Limb (tissue), 2 donors: ENCODE measurements around the gene HMG20B.

Experiments
- DNase-seq, 2 donors: peaks; one replicate each; pipeline ENCODE4 v3.0.0-alpha.2; 2016; ENCODE audit errors: extremely low spot score in 2 of 2

The HMG20B gene

DNA sequence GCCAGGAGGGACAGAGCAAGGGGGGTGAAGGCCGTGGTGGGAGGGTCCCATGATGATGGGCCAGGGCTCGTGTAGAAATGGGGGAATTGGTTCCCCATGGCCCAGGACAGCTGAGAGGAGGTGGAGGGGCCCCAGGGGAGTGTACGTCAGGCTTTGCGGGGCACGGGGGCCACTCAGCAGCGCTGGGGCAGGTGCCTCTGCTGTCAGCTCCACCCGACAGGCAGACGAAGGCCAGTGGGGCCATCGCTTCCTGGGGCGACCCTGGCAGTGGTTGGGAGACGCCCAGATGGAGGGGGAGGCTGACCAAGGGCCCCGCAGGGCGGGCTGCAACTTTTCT is 35.7 kb upstream of the HMG20B start:
- DNase-seq: peak in 1 of 2 donors; percentile 33

DNA sequence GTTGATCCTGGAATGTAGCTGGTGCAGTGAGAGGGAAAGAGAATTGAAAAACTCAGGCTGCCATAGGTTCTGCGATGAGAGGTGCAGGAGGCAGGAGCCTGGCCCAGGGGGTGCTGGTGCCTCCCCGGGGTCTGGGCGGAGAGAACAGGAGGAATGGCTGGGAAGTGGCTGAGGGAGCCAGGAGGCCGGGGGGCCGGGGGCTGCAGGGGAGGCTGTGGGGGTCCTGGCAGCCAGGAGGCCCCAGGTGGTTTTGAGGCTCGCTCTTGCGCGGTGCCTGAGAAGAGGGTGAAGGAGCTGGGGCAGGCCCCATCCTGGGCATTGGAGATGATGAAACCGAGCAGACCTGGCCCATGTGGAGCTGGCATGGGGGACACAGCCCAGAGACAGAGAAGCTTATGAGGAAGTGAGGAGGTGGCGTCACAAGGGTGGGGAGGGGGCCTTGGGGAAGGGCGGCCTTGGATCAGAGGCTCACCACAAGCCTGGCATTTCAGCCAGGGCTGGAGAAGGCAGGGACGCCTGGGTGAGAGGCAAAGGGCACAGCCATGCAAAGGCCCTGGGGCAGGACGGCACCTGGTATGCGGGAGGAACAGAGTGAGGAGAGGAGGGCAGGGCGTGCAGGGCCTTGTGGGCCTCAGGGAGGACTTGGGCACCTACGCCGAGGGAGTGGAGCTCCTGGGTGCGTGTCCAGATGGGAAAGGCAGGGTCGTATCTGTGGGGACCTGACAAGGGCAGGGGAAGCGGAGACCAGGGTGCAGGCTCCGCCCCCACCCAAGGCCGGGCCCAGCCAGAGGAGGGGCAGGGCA is 35.1 kb upstream of the HMG20B start:
- peak in 1 of 2 donors; percentile 30 for DNase-seq

DNA sequence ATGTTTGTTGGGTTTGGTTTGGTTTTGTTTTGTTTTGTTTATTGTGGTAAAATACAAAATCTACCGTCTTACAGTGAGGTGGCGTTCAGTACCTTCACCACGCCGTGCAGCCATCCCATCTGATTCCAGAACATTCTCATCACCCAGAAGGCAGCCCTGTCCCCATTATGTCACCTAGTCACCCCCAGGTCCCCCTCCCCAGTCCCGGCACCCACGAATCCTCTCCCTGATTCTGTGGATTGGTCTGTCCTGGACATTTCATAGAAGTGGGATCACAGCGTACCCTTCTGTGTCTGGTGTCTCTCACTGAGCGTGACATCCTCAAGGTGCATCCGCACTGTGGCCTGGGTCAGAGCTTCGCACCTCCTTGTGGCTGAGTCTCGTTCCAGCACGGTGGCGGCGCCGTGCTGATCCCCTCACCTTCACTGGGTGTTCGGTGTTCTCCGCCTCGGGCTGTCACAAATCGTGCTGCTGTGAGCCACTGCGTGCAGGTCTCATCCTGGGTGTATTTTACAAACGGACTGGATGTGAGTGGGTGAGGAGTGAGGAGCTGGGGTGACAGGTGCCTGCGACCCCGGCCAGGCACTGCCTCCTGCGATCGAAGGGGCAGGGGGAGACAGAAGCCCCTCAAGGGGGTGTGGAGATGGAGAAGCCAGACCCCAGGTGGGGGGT is 34.4 kb upstream of the HMG20B start:
- DNase-seq: no peak

DNA sequence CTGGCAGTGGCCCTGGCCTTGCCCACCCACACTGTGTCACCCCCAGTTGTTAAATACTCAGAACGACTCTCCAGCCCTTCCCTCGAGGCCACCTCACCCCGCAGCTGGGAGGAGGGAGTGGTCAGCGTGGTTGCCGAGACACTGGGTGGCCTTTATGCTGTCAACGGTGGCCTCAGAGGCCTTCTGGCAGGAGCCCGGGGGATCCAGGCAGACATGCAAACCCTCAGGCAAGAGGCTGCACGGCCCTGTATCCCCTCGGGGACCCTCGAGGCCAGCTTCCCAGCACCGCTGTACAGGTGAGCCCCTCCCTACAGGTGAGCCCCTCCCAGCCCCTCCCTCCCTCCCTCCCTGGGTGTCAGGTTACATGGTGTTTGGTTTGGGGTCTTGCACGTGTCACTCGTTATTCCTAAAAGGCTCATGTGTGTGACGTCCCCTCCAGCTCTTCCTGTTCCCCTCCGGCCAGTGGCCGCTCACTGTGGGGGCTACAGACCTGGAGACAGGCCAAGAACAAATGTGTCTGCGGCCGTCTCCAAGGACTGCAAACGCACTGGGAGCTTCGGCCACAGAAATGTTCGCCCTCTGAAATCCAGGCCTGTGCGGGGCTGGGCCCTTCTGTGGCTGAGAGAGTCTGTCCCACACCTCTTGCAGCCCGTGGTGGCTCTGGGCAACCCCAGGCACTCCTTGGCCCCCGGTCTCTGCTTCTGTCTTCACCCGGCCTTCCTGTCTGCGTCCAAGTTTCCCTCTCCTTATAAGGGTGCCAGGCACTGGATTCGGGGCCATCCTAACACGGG is 33.6 kb upstream of the HMG20B start, which contains the start of gene TEKTIP1:
Gene TEKTIP1 (plus strand): TSS at position 210 of the 791 bp plus-strand sequence. CDS start 4 bp downstream, at position 214.
- peak in 1 of 2 donors; percentile 39 for DNase-seq

DNA sequence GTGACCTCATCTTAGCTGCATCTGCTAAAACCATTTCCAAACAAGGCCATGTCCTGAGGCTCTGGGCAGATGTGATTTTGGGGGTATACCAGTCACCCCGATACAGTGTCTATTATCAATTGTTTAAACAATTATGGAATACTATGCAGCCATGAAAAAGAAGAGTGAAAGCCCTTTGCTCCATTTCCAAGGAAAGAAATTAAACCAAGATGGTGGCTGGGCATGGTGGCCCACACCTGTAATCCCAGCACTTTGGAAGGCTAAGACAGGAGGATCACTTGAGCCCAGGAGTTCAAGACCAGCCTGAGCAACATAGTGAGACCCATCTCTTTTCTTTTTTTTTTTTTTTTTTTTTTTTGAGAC is 33.0 kb upstream of the HMG20B start:
- no peak for DNase-seq

DNA sequence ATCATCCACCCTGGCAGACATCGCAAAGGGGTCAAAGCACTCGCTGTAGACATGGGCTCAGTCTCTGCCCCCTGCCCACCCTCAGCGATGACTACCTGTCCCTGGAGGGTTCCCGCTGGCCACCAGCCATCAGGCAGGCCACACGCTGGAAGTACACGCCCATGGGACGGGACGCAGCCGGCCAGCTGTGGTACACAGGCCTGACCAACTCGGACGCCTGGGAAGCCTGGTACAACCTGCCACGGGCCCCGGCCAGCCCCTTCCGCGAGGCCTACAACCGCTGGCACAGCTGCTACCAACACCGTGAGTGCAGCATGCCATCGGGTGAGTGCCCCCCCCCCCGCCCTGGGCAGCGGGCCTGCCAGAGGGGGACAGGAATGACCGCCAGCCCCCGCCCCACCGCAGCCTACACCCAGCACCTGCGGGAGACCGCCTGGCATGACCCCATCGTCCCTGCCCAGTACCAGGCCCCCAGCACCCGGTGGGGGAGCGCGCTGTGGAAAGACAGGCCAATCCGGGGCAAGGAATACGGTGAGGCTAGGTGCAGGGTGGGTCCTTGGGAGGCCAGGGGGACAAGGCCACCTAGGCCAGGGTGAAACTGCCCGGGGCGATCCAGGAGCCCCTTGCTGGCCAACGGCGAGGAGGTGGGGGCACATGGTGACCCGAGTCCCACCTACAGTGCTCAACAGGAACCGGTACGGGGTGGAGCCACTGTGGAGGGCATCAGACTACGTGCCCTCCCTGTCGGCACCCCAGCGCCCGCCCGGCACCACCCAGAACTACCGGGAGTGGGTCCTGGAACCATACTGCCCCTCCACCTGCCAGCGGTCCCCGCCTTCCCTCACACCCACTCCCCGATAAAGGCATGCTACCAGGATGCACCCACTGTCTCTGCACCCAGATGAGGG is 29.3 kb upstream of the HMG20B start:
- DNase-seq: peak in 1 of 2 donors; percentile 40

DNA sequence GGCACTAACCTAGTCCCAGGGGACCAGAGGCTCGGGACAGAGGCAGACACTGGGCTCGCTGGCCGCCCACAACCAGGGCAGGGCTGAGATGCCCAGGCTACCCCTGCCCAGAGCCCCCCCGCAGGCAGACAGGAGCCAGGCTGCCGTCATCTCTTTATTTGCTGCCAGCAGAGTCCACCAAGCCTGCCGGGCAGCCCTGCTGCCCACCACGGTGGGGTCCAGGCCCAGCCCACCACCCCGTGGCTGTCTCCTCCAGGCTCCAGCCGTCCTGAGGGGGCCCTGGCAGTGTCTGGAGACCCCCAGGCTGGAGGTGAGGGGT is 28.7 kb upstream of the HMG20B start:
- peak in 1 of 2 donors; percentile 26 for DNase-seq

DNA sequence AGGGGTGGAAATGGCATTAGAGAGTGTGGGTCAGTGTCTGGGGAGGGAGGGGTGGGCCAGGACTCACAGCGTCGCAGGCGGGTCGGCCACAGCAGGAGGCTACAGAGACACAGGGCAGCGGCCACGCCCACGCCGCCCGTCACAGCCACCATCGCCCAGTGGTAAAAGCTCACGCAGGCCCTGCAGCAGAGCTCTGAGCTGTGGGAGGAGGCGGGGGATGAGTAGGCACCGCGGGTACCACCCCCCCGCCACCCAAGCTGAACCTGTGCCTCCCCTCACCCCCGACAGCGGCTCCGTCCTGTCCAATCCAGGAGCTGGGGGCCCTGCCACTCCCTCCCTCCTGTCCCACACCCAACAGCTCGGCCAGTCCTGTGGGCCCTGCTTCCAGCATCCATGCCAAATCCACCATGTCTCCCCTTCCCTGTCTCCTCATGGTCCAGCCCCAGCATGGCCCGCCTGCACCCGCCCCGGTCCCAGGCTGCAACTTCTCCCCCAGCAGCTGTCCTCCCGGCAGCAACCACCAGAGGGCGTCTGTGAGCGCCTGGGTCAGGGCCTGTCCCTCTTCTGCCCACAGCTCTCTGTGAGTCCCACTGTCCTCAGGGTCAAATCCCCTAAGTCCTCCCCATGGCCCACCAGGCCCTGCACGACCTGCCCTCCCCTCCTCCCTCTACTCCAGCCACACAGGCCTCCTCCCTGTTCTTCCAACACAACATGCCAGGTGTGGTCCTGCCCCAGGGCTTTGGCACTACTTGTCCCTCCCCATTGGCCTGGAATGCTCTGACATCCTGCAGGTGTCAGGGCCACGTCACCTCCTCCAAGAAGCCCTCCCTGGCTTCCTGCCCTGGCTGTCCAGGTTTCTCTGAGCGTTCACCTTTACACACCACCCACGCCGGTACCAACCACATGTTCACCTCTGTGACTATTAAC is 27.7 kb upstream of the HMG20B start:
- peak in 1 of 2 donors; percentile 81 for DNase-seq

DNA sequence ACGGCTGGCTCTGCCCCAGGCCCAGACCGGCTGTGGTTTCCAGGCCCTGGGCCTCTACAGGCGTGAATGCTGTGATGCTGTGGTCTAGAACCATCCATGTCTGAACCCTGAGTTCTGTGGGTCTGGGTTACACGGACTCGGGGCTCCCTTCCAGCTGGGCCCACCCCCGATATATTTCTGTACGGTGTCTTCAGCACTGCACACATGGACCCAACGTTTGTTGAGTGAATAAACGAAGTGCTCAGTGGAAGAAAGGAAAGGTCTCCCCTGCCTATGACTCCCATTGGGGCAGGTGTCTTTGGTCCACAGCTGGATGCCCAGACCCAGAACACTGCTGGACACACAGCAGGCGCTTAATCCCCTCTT is 27.1 kb upstream of the HMG20B start:
- no peak for DNase-seq

DNA sequence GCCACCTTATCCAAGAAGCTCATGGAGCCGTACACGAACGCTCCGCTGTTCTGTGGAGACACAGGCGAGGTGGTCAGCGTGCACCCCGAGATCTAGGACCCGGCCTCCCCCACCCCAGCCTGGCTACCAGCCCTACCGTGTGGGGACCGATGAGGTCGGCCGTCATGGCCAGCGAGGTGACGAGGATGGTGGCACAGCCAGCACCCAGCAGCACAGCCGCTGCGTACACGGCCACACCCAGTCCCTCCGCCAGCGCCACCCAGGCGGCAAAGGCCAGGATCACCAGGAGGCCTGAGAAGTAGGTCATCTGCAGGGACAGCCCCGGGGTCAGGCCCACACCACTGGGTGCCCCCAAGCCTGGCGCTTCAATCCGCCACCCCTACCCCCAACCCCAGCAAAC is 26.6 kb upstream of the HMG20B start:
- no peak for DNase-seq

DNA sequence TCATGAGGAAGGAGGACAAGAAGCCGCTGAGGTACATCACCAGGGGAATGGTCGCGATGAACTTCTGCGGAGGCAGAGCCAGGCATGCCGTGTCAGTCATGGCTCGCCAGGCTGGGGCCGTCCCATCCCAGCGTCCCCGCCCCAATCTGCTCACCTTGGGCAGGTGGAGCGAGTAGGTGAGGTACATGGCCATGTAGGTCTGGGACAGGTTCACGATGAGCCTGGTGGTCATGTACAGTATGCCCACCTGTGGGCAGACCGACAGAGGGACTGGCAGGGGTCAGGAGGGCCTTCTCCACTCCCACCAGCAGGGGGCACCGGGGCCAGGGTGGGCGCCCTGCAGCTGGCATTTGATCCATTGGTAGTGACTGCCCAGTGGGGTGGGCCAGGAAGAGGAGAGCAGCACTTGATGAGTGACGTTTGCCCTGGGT is 25.4 kb upstream of the HMG20B start:
- DNase-seq: no peak

DNA sequence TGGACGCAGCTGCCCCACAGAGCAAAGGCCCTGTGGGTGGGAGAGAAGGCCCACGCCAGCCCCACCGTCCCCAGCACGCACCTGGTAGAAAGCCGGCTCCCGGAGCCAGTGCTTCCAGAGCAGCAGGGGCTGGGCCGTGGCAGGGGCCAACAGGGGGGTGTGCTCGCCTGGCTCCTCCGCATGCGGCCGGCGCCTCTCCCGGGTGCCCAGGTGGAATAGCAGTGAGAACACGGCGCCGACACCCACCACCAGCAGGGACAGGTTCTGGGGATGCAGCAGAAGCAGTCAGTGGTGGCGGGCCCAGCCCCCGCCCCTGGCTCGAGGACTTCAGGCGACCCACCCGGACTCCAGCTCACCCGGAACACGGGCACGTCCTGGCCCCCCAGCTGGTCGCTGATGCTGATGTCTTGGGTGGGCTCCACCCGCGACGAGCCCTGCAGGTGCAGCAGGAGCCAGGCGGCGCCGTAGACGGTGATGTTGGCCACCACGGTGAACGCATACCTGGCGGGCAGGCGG is 24.9 kb upstream of the HMG20B start:
- DNase-seq: no peak

DNA sequence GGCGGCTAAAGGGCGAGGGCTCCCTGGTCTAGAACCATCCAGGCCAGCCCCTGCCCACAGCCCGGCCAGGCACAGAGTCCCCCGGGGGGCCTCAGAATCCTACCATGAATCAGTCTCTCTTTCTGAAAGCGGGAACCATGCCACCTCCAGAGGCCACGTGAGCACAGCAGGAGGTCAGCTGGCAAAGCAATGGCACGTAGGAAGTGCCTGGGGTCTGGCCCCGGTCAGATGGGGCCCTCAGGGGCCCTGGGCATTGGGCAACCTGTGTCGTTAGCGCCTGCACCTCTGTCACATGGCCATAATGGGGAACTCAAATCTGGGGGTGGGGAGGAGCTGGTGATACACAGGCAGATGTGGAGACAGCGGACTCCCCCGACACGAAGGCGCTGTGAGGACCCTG is 24.1 kb upstream of the HMG20B start:
- no peak for DNase-seq

DNA sequence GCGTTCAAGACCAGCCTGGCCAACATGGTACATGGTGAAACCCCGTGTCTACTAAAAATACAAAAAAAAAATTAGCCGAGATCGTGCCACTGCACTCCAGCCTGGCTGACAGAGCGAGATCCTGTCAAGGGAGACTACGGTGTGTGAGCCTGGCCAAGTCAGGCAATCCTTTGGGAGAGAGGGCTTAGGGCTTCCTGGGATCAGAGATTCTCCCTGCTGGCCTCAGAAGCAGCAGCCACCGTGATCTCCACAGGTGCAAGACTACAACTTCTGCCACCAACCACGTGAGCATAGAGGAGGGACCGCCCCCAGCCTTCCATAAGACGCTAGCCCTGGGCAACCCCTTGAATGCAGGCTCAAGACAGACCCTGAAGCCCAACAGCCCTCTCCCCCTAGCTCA is 22.9 kb upstream of the HMG20B start:
- DNase-seq: no peak

DNA sequence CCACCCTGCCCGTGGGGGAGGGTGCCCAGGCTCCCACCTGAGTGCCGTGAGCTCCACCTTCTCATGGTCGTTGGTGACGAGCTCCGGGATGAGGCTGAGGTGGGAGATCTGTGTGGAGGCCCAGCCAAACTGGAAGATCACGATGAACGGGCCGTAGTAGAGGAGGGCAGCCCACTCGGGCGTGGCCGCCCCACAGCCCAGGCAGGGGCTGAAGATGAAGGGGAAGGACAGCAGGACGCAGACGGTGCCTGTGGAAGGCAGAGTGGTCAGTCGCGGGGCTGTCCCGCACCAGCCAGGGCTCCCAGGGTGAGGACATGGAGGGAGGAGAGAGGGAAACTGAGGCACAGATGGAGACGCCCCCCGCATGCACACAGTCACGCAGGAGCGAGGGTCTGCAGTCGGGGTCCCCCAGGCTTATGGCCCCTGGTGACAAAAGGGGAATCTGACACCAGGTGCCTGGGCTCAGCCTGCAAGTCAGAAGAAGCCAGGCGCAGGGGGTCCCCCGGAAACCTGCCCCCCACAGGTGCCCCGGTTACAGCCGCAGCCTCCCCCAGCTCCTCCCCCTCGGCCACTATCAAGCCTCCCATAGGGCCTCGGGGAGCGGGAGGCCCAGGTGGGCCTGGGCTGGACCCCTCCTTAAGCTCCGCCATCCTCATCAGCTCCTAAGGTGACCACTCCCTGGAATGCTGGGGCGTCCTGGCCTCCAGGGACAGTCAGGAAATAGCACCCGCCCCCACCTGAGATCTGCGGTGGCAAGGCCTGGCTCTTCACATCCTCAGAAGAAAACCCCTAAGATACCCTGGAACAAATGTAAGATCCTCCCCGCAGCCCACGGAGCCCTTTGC is 21.6 kb upstream of the HMG20B start:
- no peak for DNase-seq

DNA sequence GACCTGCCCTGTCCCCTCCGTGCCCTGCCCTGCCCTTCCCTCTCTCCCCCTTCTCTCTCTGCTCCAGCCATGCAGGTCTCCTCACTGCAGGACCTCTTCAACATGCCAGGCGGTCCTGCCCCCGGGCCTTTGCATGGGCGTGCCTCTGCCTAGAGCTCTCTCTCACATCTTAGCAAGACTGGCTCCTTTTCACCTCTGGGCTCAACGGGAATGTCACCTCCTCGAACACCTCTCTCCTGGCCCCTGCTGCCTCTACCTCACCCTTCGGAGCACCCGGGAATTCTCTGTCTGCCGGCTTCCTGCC is 21.0 kb upstream of the HMG20B start:
- no peak for DNase-seq

DNA sequence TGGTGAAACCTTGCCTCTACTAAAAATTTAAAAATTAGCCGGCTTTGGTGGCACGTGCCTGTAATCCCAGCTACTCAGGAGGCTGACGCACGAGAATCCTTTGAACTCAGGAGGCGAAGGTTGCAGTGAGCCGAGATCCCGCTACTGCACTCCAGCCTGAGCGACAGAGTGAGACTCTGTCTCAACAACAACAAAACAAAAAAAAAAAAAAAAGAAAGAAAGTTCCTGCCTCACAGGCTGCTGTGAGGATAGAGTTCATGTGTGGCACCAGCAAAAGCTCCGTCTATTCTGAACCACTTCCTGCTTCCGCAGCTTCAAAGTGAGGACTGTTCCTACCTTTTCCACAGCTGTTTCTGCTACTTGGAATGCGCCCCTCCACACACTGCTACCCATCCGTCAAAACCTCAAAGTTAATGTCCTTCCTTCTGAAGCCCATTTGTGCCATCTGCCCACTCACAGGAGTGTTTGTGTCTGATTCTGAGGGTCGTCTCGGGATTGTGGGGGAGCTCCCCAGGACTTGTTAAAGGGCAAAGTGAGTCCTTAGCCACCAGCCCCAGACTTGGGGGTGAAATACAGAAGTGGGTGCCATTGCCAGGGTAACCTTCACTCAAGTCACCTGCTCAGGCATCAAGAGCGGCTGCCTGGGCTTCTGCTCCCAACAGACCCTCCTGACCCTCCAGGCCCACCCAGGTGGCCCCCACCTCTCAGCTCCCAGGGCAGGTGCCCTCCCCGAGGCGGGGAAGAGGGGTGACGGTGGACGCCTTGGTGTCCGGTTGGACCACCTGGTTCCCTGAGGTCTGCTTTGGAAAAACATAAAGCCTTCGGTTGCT is 18.3 kb upstream of the HMG20B start:
- DNase-seq: no peak

DNA sequence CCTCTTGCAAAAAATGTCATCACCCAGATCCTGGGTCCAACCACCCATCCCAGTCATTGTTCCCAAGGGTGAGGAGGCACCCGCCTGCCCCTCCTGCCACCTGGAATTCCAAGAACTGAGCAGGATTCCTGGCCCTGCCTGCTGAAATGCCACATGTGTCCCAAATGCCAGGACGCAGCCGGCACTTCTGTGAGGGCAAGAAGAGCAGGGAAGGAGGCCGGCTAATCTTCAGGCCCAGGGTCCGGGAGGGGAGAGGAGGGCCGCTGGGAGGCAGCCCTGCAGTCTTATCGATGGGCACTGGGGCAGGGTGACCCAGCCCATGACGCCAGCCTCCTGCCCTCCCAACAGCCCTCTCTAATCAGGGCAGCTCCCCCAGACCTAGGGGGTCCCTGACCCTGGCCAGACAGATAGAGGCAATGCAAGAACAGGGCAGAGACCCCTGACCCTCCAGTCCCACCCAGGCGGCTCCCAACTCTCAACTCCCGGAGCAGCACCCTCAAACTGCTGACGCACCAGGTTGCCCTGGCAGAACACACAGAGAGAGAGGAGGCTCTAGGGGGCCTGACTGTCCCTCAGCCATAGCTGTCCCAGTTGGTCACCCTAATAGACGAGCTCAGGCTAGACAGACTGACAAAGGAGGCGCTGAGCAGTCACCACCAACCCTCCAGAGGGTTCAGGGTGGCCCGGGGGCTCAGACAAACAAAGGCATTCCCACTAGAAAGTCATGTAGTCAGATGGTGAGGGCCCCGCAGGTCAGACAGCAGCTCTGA is 16.9 kb upstream of the HMG20B start:
- DNase-seq: no peak
